CD14-positive monocyte (primary cell): ENCODE data around the gene CYP27B1. TPM values are rescaled to one million over a fixed set of nuclear protein-coding genes. Genes with fewer than 3 reads are reported as not detected.

ENCODE experiments used
- DNase-seq, 3 donors: peaks; one replicate each; pipeline ENCODE4 v3.0.0-alpha.2; 2011 to 2022
- H2AFZ ChIP-seq: 2 replicates; pipeline ENCODE4 v1.6.0; 2012; ENCODE audit warnings: mild to moderate bottlenecking, low read depth, low read length, inconsistent platforms; ENCODE audit not compliant: insufficient read depth, poor library complexity, severe bottlenecking
- H3K27ac ChIP-seq, 2 donors: 1 replicate in 1 of 2; 2 replicates in 1 of 2; pipeline ENCODE4 v1.5.1; 2012 to 2013; ENCODE audit warnings: low read length in 2 of 2, control low read depth in 1 of 2, inconsistent platforms in 1 of 2, low read depth in 1 of 2, mild to moderate bottlenecking in 1 of 2
- H3K27me3 ChIP-seq, 2 donors: one replicate each; pipeline versions ENCODE4 v1.6.0 to v1.6.1; 2011 to 2013; ENCODE audit warnings: low read length in 2 of 2; ENCODE audit not compliant: control insufficient read depth in 2 of 2, insufficient read depth in 2 of 2
- H3K36me3 ChIP-seq, 2 donors: replicated peaks in 1 of 2; 1 replicate in 1 of 2; 2 replicates in 1 of 2; pipeline versions ENCODE4 v1.5.1 to v1.6.1; 2012 to 2013; ENCODE audit warnings: low read length in 2 of 2, control low read depth in 1 of 2, inconsistent platforms in 1 of 2, mild to moderate bottlenecking in 1 of 2; ENCODE audit not compliant: insufficient read depth in 2 of 2, control insufficient read depth in 1 of 2
- H3K4me1 ChIP-seq, 2 donors: 1 replicate in 1 of 2; 2 replicates in 1 of 2; pipeline versions ENCODE4 v1.5.1 to v1.6.1; 2012 to 2013; ENCODE audit warnings: low read length in 2 of 2, control low read depth in 1 of 2, inconsistent platforms in 1 of 2, mild to moderate bottlenecking in 1 of 2, moderate library complexity in 1 of 2; ENCODE audit not compliant: insufficient read depth in 2 of 2, control insufficient read depth in 1 of 2
- H3K4me2 ChIP-seq: replicated peaks from 2 replicates; pipeline ENCODE3; 2012; ENCODE audit warnings: low read length, moderate library complexity, mild to moderate bottlenecking; ENCODE audit not compliant: poor library complexity, severe bottlenecking; ENCODE audit errors: extremely low read depth
- H3K4me3 ChIP-seq, 3 experiments: fragments of 200-600 bp in 1 of 3; sonication (generic) in 1 of 3; replicated peaks in 1 of 3; 1 replicate in 2 of 3; 2 replicates in 1 of 3; pipeline ENCODE4 v1.5.1; 2011 to 2013; ENCODE audit warnings: low read length in 3 of 3, mild to moderate bottlenecking in 3 of 3, control low read depth in 2 of 3, low read depth in 2 of 3, inconsistent platforms in 1 of 3, moderate library complexity in 1 of 3
- H3K79me2 ChIP-seq: 2 replicates; pipeline ENCODE4 v1.6.0; 2012; ENCODE audit warnings: mild to moderate bottlenecking, control low read depth, inconsistent platforms, low read length, moderate library complexity; ENCODE audit not compliant: insufficient read depth
- H3K9ac ChIP-seq: 2 replicates; pipeline ENCODE4 v1.6.0; 2017; ENCODE audit warnings: low read length, mild to moderate bottlenecking; ENCODE audit not compliant: insufficient read depth, poor library complexity, severe bottlenecking
- H3K9me3 ChIP-seq, 2 donors: replicated peaks in 1 of 2; 1 replicate in 1 of 2; 2 replicates in 1 of 2; pipeline versions ENCODE4 v1.5.1 to v1.6.1; 2012 to 2013; ENCODE audit warnings: low read length in 2 of 2, control low read depth in 1 of 2; ENCODE audit not compliant: control insufficient read depth in 1 of 2, insufficient read depth in 1 of 2
- H4K20me1 ChIP-seq: 2 replicates; pipeline ENCODE4 v1.6.0; 2012; ENCODE audit warnings: mild to moderate bottlenecking, low read length, control low read depth, moderate library complexity; ENCODE audit not compliant: insufficient read depth
- H3K27ac Mint-ChIP-seq, 7 donors: one replicate each; pipeline ENCODE4 v1.8.0; 2020; ENCODE audit warnings: mild to moderate bottlenecking in 7 of 7, mixed read lengths in 7 of 7, moderate library complexity in 6 of 7, inconsistent platforms in 2 of 7
- H3K27me3 Mint-ChIP-seq, 3 donors: one replicate each; pipeline ENCODE4 v1.8.0; 2021 to 2022; ENCODE audit warnings: low read depth in 3 of 3, mild to moderate bottlenecking in 3 of 3, mixed read lengths in 3 of 3, moderate library complexity in 3 of 3, inconsistent platforms in 1 of 3
- H3K36me3 Mint-ChIP-seq, 2 donors: one replicate each; pipeline ENCODE4 v1.8.0; 2020; ENCODE audit warnings: mixed read lengths in 2 of 2, inconsistent platforms in 1 of 2, mild to moderate bottlenecking in 1 of 2
- H3K4me1 Mint-ChIP-seq: one replicate; pipeline ENCODE4 v1.8.0; 2020; ENCODE audit warnings: mild to moderate bottlenecking, mixed read lengths
- H3K4me3 Mint-ChIP-seq, 2 donors: one replicate each; pipeline ENCODE4 v1.8.0; 2020; ENCODE audit warnings: mild to moderate bottlenecking in 2 of 2, mixed read lengths in 2 of 2, moderate library complexity in 1 of 2
- H3K9me3 Mint-ChIP-seq, 7 donors: one replicate each; pipeline ENCODE4 v1.8.0; 2020 to 2022; ENCODE audit warnings: mixed read lengths in 7 of 7, mild to moderate bottlenecking in 6 of 7, moderate library complexity in 6 of 7, inconsistent platforms in 2 of 7
- CTCF ChIP-seq: fragments of 200-600 bp; IDR thresholded peaks from one replicate; pipeline ENCODE4 v1.8.0; 2022; ENCODE audit warnings: antibody characterized with exemption, mild to moderate bottlenecking
- WGBS: methylation state at CpG from one replicate; pipeline ENCODE4 v1.1.5; 2013; ENCODE audit warnings: missing lambda C conversion rate; ENCODE audit not compliant: insufficient coverage; 5-methylcytosine and 5-hydroxymethylcytosine counted together
- intact Hi-C, 2 donors: fragments of 100-400 bp; cut with micrococcal nuclease; formaldehyde crosslinking; loops; one replicate each; pipeline versions ENCODE4 v1.15.0 to v1.15.1; 2023
- polyA plus RNA-seq, 3 donors: library from polyadenylated mRNA; depleted of rRNA in 1 of 3; unstranded in 2 of 3; stranded (reverse) in 1 of 3; fragments of 300-500 nt in 2 of 3; fragments of >200 nt in 1 of 3; fragmentation: Illumina TruSeq in 2 of 3; gene quantifications; 1 replicate in 2 of 3; 2 replicates in 1 of 3; pipeline ENCODE4 v1.2.3, GENCODE V29; 2012 to 2021

CYP27B1 gene
- polyA plus RNA-seq, 3 donors, result 0.81 TPM; not detected in 2

- 97% methylated on average over 75 of the region's 76 CpGs for whole genome bisulfite sequencing
These were observed 39.8 kb downstream of the CYP27B1 start for GRCh38 chr12:57726884-57727757.

More at GRCh38 chr12:57726884-57727757, 39.8 kb downstream of the CYP27B1 start:
- no peak overlapping the region for H3K4me3 Mint-ChIP-seq
- intact Hi-C loops, result no loop called here
- no peak overlapping the region for H3K4me2 ChIP-seq
- no peaks in the 10 kb centered on the region for H3K27me3 ChIP-seq
- H3K4me3 ChIP-seq, result no peak overlapping the region
- H3K36me3 ChIP-seq, result peaks cover 47 to 55% of the 10 kb centered on the region in 2 donors
- no peak overlapping the region for H3K27ac ChIP-seq
- peaks cover 0 to 14% of the 10 kb centered on the region in 2 donors for H3K9me3 ChIP-seq
- H3K79me2 ChIP-seq, result no peaks in the 10 kb centered on the region
- no peak overlapping the region for H3K27ac Mint-ChIP-seq
- peaks cover 3% of the 10 kb centered on the region for H4K20me1 ChIP-seq
- H3K36me3 Mint-ChIP-seq, result peaks cover 40 to 57% of the 10 kb centered on the region in 2 donors
- no peak for TF ChIP-seq CTCF
- H3K4me1 Mint-ChIP-seq, result peaks cover 3% of the 10 kb centered on the region
- no peak for DNase-seq
- peaks cover 0 to 15% (median 12%) of the 10 kb centered on the region in 7 donors for H3K9me3 Mint-ChIP-seq
- no peaks in the 10 kb centered on the region for H3K4me1 ChIP-seq
- H3K27me3 Mint-ChIP-seq, result peaks cover 0 to 2% (median 1%) of the 10 kb centered on the region in 3 donors
- H3K9ac ChIP-seq, result no peak overlapping the region
- H2AFZ ChIP-seq, result no peak overlapping the region
